RCC 7860 (cell line): ENCODE results near the gene TATDN2.
"Not testable (repeated sequence)": the region's sequence is repeated elsewhere in the genome, so short reads cannot be mapped to it uniquely, and the experiment has no call there.

Experiments used
- DNase-seq: peaks from one replicate; pipeline ENCODE4 v3.0.0-alpha.2; 2015; ENCODE audit warnings: low spot score
- FAIRE-seq: peaks from 2 replicates; lab custom pipeline; 2012; peaks lifted over from hg19 to GRCh38; lab: Jason Lieb, UNC

The TATDN2 gene

GRCh38 chr3:10266936-10267335 is 18.7 kb downstream of the TATDN2 start:
- FAIRE-seq, DNase-seq: not testable (repeated sequence)

GRCh38 chr3:10268116-10268515 is 19.9 kb downstream of the TATDN2 start:
- DNase-seq (no peak), FAIRE-seq (no peak)

GRCh38 chr3:10268930-10269329 is 20.7 kb downstream of the TATDN2 start:
- no peak for DNase-seq
- no peak for FAIRE-seq

DNA sequence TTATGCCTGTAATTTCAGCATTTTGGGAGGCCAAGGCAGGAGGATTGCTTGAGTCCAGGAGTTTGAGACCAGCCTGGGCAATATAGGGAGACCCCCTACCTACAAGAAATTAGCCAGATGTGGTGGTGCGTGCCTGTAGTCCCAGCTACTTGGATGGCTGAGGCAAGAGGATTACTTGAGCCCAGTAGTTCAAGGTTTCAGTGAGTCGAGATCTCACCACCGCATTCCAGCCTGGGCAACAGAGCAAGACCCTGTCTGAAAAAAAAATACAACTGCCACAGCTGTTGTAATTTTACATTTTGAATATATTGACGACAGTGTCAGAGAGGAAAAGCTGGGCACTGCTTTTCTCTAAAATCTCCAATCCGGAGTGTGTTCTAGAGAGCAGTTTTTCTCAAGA is 21.2 kb downstream of the TATDN2 start:
- FAIRE-seq, result no peak
- DNase-seq, result no peak

DNA sequence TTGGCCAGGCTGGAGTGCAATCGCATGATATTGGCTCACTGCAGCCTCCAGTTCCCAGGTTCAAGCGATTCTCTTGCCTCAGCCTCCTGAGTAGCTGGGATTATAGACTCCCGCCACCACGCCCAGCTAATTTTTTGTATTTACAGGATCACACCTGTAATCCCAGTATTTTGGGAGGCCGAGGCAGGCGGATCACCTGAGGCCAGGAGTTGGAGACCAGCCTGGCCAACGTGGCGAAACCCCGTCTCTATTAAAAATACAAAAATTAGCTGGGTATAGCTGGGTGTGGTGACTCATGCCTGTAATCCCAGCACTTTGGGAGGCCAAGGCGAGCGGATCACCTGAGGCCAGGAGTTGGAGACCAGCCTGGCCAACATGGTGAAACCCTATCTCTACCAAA is 24.2 kb downstream of the TATDN2 start:
- FAIRE-seq, DNase-seq: not testable (repeated sequence)

- FAIRE-seq (no peak), DNase-seq (no peak)
These were observed 24.7 kb downstream of the TATDN2 start for GRCh38 chr3:10272977-10273376.

DNA sequence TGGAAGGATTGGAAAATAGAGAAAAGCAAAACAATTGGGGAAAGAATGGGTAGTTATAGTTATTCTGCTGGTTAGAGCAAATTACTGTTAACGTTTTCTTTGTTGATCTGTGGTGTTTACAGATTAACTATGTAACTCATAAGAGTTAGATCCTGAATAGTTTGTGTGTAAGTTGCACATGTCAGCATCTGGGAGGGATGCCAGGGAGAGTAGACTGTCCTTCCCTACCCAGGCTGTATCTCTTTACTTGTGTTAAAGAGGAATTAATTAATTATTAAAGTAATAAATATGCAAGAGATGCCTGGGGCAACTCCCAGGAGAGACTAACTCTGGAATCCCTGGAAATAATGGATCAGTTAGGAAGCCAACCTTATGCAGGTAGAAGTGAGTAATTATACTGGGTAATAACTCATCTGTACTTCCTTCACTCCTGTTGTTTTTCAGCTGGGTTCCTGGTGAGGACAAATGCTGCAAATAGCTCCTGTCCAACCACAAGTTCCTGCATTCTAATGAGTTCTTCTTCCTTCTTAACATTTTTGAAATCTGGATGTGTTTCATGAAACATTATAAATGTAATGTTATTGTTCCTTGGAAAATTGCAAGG is 25.5 kb downstream of the TATDN2 start:
- FAIRE-seq (no peak), DNase-seq (no peak)

- DNase-seq, result no peak
- no peak for FAIRE-seq
These were observed 26.3 kb downstream of the TATDN2 start for GRCh38 chr3:10274601-10275000.

- FAIRE-seq, result no peak
- DNase-seq, result no peak
These were observed 28.9 kb downstream of the TATDN2 start for GRCh38 chr3:10277115-10277625.

- FAIRE-seq, result no peak
These were observed 30.2 kb downstream of the TATDN2 start for GRCh38 chr3:10278501-10278900.

GRCh38 chr3:10279384-10280176 is 31.3 kb downstream of the TATDN2 start:
- DNase-seq (no peak), FAIRE-seq (no peak)

More at GRCh38 chr3:10278501-10278900, 30.2 kb downstream of the TATDN2 start:
- no peak for DNase-seq

DNA sequence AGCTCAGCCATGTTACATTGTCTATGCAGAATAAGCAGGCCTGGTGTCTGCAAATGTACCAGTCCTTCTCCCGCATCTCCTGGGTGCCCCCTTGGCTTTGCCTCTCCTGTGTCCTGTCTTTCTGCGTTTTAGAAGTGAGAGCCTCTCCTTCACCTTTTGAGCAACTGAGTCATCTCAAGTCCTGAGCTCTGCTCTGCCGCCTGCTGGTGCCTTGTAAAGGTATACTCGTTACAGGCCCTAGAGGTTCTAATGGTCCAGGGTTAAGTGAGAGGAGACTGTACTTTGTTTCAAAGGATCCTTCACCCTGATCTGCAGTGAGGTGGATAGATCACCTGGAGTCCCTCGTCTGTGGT is 31.9 kb downstream of the TATDN2 start:
- FAIRE-seq (no peak), DNase-seq (no peak)

DNA sequence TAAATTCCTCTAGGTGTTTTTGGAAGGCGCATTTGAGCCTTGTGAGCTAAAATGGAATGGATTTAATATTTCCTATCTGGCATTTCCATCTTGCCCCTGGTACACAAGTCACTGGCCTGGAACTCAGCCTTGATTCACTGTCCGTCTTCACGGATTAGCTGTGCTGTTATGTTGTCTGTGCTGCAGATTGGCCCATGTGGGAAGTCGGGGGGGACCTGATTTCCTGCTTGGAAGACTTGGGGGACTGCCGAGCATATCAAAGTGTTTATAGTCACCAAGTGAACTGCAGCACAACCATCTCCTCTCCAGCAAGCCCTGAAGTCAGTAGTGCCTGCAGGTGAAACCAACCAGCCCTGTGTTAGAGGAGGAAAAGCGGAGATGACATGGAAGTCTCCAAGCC is 32.3 kb downstream of the TATDN2 start:
- FAIRE-seq (no peak), DNase-seq (no peak)

DNA sequence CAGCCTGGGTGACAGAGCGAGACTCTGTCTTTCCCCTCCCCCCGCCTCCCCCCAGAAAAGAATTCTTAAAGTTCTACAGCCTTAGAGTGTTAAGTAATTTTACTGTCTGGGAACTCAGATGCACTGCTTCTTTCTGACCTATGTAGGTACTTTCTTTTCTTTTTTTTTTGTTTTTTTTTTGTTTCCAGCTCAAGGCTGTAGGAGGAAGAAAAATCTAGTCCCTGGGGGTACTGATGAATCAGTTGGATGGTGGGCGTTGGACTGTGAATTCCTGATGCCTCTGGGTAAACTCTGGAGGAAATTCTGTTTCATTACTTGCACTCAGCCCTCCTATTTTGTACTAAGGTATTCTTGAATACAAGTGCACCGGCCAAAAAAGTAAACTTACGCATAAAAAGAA is 33.7 kb downstream of the TATDN2 start:
- no peak for FAIRE-seq
- DNase-seq, result no peak

- FAIRE-seq (no peak), DNase-seq (no peak)
These were observed 35.4 kb downstream of the TATDN2 start for GRCh38 chr3:10283638-10284037.

DNA sequence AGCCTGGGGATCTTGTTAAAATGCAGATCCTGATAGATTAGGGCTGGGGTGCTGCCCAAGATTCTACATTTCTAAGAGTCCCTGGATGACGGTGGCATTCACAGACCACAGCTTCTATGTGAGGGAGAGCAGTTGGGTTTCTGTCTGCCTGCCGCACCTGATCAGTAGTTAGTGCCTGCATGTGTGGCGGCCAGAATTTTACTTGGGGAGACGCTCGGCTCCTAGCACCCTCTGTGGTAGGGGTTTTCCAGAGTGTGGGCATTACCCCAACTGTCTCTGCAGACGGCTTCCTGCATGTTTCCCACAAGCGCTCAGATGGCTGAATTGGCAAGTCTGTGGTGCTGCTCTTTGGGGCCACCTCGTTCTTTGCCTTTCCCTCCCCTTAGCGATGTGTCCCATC is 36.2 kb downstream of the TATDN2 start:
- no peak for FAIRE-seq
- no peak for DNase-seq

DNA sequence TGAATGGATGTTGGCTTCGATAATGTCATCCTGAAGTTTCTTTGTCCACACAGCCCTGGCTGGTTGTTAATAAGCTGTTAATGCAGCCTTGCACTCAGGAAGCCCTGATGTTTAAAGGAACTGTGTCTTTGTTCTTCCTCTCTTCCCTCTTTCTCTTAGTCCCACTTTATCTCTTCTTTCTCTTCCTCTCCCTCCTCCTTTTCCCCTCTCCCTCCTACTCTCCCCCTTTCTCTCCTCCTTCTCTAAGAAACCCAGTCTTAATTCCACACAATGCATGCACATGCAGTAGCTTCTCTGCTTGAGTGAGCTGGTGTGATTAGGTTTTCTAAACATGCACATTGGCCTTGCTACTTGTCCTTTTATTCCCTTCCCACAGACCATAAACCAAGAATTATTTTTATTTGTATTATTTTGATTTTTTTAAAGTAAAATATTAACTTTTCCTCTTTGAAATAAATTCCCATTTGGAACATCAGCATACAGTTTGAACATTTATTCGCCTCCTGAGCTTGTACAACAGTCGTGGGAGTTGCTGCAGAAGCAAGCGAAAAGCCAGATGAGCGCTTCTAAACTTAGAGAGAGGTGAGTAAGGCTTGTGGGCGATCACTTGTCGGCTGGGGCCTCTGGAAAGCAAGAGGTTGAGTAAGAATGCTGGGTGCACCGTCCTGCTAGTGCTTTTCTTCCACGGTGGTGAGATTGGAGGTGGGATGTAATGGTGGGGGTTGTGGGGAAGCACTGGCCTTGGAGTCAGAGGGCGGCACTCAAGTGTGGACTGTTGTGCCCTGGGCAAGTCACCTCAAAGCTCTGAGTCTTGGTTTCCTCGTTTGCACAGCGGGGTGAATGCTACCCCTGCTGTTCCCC is 37.2 kb downstream of the TATDN2 start:
- DNase-seq, result no peak
- FAIRE-seq, result no peak

GRCh38 chr3:10286133-10286524 is 37.9 kb downstream of the TATDN2 start:
- DNase-seq, result no peak
- no peak for FAIRE-seq

- FAIRE-seq, result no peak
- DNase-seq, result no peak
These were observed 38.5 kb downstream of the TATDN2 start for GRCh38 chr3:10286596-10287295.

DNA sequence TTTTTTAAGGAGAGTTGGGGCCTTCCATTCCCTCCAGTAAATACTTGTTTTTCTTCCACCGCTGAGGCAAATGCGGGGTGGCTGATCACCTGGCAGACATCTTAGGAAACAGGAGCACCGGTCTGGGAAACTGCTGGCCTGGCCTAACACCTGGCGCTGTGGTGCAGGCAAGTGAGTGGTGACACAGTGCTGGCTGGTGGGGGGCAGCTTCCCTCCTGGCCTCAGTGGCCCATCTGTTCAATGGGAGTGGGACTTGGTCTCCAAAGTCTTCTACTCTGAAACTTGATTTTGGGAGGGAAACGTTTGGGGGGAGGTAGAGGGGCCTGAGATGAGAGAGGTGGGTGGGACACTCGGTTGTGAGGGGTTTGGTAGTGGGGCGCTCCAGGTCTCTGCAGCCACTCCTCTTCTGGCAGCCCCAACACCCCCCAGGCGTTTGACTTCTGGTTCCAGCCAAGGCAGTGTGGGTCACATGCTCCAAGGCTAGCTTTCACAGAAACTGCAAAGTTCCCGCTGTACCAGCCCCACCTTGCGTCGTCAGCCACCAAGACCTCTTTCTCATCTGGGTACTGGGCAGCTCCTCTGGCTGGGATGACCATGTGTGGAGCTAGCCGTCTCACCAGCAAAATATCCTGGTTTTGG is 39.8 kb downstream of the TATDN2 start:
- DNase-seq (no peak), FAIRE-seq (no peak)
